Right atrium auricular region (tissue), 2 donors: ENCODE results near the gene COL20A1. TPM values are rescaled to one million over a fixed set of nuclear protein-coding genes. Genes with fewer than 3 reads are reported as not detected.

Experiments used
- DNase-seq: peaks from one replicate; pipeline ENCODE4 v3.0.0-alpha.2; 2019; ENCODE audit warnings: low spot score
- H3K27ac ChIP-seq, 2 donors: fragments of 200-600 bp; sonication (generic); 1 replicate in 1 of 2; 2 replicates in 1 of 2; pipeline ENCODE4 v1.5.1; 2016 to 2019
- H3K27me3 ChIP-seq, 2 donors: fragments of 200-600 bp; sonication (generic); one replicate each; pipeline versions ENCODE4 v1.5.1 to v1.6.0; 2017 to 2019
- H3K36me3 ChIP-seq: fragments of 200-600 bp; sonication (generic); one replicate; pipeline ENCODE4 v1.5.1; 2016
- H3K4me1 ChIP-seq, 2 donors: fragments of 200-600 bp; sonication (generic); one replicate each; pipeline versions ENCODE4 v1.5.1 to v1.6.0; 2017 to 2019
- H3K4me3 ChIP-seq, 2 donors: fragments of 200-600 bp; sonication (generic); 1 replicate in 1 of 2; 2 replicates in 1 of 2; pipeline ENCODE4 v1.5.1; 2017 to 2019; ENCODE audit warnings: mild to moderate bottlenecking in 1 of 2, moderate library complexity in 1 of 2
- H3K9me3 ChIP-seq, 2 donors: fragments of 200-600 bp; sonication (generic); one replicate each; pipeline ENCODE4 v1.5.1; 2019
- total RNA-seq, 2 donors: library from RNA; depleted of rRNA; stranded (reverse); fragments of >200 nt; gene quantifications; one replicate each; pipeline ENCODE4 v1.1.0, GENCODE V29; 2016
- TF ChIP-seq, protein P1 (sequence below), 2 donors: fragments of 200-600 bp; sonication (generic); IDR thresholded peaks; one replicate each; pipeline ENCODE4 v1.5.1; 2019; ENCODE audit warnings: antibody characterized with exemption in 2 of 2

Gene COL20A1
- total RNA-seq, 2 donors from 2014 or later = not detected

DNA sequence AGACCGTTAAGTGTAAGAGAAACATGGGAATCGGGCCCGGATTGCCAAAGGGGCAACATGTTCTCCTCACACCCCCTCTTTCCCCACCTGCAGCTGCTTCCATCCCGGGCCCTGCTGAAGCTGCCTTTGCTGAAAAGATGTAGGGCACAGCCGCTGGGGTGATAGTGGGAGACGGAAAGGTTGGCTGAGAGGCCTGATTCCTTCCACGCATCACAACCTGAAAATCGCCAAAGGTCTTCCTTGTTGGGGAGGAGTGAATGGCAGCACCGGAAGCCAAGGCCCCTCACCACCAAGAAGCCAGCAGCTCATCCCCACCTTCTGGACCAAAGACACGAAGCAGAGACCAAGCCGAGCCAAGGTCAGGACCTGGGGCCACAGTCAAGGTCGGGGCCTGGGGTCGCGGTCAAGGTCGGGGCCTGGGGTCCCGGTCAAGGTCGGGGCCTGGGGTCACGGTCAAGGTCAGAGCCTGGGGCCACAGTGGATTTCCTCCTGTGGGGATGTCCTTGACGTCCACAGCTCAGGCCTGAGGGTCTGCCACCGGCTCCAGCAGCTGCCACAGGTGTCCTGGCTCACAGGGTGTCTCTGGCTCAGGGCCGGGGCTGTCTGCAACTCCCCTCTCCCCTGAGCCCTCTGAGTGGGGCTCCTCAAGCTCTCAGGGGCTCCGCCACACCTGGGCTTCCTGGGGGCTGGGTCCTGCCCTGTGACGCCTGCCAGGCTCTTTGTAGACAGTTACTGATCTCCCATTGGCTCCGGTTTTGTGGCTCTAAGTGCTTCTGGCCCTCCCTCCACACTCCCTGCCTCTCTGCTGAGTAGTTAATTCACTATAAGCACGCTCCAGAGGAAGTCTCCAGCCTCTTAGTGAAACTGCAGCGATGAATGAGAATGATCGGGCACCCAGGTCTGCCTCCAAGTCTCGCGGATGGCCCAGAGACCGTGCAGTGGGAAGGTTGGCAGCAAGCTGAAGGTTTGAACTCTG is 73.7 kb downstream of the COL20A1 start:
- no peaks in the 10 kb centered on the region for H3K27me3 ChIP-seq
- no peak overlapping the region for H3K27ac ChIP-seq
- H3K36me3 ChIP-seq = no peaks in the 10 kb centered on the region
- peaks cover 0 to 25% of the 10 kb centered on the region in 2 donors for H3K4me1 ChIP-seq
- TF ChIP-seq, protein P1, sequence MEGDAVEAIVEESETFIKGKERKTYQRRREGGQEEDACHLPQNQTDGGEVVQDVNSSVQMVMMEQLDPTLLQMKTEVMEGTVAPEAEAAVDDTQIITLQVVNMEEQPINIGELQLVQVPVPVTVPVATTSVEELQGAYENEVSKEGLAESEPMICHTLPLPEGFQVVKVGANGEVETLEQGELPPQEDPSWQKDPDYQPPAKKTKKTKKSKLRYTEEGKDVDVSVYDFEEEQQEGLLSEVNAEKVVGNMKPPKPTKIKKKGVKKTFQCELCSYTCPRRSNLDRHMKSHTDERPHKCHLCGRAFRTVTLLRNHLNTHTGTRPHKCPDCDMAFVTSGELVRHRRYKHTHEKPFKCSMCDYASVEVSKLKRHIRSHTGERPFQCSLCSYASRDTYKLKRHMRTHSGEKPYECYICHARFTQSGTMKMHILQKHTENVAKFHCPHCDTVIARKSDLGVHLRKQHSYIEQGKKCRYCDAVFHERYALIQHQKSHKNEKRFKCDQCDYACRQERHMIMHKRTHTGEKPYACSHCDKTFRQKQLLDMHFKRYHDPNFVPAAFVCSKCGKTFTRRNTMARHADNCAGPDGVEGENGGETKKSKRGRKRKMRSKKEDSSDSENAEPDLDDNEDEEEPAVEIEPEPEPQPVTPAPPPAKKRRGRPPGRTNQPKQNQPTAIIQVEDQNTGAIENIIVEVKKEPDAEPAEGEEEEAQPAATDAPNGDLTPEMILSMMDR (IDR thresholded peaks at IDR 0.05) = no peak
- DNase-seq = no peak
- H3K9me3 ChIP-seq = no peaks in the 10 kb centered on the region
- H3K4me3 ChIP-seq = no peak overlapping the region

DNA sequence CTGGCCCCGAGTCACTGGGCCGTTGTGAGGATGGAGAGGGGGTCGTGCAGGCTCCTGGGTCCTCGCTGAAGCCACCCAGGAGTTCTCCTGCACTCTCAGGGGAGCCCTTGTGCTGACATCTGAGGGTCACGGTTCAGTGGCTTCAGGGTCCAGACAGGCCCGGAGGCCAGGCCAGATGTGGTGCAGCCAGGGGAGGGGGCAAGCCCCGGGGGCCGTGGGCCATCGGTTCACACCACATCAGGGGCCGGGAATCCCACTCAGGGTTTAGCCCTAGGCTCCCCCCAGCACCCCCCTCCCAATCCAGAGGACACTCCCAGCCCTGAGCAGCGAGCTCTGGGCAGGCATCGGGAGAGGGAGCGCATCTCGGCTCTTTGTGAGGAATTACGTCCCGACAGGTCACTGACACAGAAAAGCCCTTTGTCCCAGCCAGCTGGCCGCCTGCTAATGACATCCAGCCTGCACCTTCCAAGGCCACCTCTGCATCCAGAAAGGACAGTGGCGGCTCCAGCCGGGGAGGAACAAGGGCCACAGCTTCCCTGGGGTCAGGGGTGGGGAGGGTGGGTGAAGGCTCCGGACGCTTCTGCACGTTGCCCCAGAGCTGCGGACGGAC is 74.6 kb downstream of the COL20A1 start:
- Histone ChIP-seq H3K27ac (no peak overlapping the region), H3K27me3 (no peaks in the 10 kb centered on the region), H3K9me3 (no peaks in the 10 kb centered on the region), H3K4me3 (no peak overlapping the region), H3K4me1 (peaks cover 0 to 25% of the 10 kb centered on the region in 2 donors), H3K36me3 (no peaks in the 10 kb centered on the region)
- TF ChIP-seq, protein P1 (IDR thresholded peaks at IDR 0.05) = no peak
- DNase-seq = no peak

DNA sequence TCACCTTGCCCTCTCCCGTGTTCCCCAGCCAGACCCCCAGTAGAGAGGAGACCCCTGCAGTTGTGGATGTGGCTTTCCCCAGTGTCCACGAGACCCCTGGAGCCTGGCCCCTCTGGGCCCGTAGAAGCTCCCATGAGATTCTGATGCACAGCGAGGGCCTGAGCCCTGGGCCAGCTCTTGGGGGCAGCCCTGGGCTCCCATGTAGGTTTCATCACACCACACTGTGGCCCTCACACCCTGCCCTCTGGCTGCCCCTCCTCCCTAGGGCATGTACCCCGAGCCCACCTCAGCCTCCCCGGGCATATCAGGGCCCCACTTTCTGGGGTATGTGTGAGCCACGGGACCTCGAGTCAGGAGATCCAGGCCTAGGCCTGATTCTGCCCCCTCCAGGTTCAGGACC is 75.2 kb downstream of the COL20A1 start:
- H3K9me3 ChIP-seq = no peaks in the 10 kb centered on the region
- H3K4me1 ChIP-seq = peaks cover 0 to 24% of the 10 kb centered on the region in 2 donors
- H3K4me3 ChIP-seq = no peak overlapping the region
- TF ChIP-seq, protein P1 (IDR thresholded peaks at IDR 0.05) = no peak
- no peaks in the 10 kb centered on the region for H3K27me3 ChIP-seq
- no peaks in the 10 kb centered on the region for H3K36me3 ChIP-seq
- H3K27ac ChIP-seq = no peak overlapping the region
- no peak for DNase-seq

DNA sequence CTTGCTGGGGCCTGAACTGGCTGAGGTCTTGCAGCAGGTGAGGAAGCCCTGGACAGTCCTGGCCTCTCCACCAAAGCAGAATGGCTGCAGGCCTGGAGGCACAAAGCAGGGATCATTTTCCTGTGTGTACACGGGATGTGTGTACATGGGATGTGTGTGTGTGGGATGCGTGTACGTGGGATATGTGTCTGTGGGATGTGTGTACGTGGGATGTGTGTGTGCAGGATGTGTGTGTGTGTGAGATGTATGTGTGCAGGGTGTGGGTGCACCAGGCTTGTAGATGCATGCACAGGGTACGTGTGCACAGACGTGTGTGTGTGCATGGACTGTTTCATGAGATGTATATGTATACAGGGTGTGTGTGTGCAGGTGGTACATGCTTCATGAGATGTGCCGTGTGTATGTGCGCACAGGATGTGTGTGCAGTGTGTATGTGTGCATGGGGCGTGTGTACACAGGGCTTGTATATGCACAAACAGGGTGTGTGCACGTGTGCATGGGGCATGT is 76.1 kb downstream of the COL20A1 start:
- Histone ChIP-seq H3K36me3 (no peaks in the 10 kb centered on the region), H3K27ac (no peak overlapping the region), H3K27me3 (no peaks in the 10 kb centered on the region), H3K4me1 (peaks cover 0 to 22% of the 10 kb centered on the region in 2 donors), H3K9me3 (no peaks in the 10 kb centered on the region), H3K4me3 (no peak overlapping the region)
- DNase-seq = no peak
- TF ChIP-seq, protein P1 (IDR thresholded peaks at IDR 0.05) = no peak

DNA sequence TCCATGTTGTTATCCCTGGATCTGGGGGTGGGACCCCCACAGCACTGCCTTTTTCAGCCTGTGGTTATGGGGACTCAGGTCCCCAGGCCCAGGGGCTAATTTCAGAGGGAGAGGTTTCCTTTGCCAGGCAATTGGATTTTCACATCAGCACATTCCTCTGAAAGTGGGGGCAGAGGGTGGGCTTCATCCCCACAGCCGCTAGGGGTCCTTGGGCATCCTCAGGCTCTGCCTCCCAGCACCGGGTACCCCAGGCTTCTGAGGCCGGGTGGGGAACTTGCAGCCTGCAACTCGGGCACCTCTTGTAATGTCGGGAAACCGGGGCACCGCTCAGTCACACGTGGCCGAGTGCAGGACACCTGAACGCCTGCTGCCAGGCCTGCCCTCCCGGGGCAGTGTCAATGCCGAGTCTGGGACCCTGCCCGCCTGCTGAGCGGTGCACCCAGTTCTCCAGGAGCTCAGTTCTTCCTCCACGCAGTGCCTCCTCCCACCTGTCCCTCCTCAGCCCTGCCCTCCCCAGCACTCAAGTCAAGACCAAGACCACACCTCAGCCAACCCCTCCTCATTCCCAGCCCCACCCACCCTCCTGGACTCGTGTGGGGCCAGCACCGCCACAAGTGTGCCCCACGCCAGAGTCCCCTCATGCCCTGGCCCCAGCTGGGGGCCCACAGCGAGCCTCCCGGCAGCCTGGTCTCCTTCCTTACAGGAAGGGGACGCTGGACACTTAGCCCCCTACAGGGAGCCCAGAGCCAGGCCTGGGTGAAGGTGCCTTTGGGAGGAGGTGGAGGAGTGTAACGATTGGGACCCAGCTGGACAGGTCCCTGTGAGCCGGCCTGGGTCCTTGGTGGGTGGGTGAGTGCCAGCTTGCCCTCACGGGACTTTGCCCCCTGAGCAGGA is 77.0 kb downstream of the COL20A1 start:
- Histone ChIP-seq H3K4me1 (peaks cover 0 to 22% of the 10 kb centered on the region in 2 donors), H3K9me3 (no peaks in the 10 kb centered on the region), H3K27ac (peak overlapping the region in 1 of 2 donors; percentile 35), H3K4me3 (no peak overlapping the region), H3K27me3 (no peaks in the 10 kb centered on the region), H3K36me3 (no peaks in the 10 kb centered on the region)
- no peak for DNase-seq
- TF ChIP-seq, protein P1 (IDR thresholded peaks at IDR 0.05) = no peak
